ENCODE results near the gene ATP9B.

ATP9B gene

DNA sequence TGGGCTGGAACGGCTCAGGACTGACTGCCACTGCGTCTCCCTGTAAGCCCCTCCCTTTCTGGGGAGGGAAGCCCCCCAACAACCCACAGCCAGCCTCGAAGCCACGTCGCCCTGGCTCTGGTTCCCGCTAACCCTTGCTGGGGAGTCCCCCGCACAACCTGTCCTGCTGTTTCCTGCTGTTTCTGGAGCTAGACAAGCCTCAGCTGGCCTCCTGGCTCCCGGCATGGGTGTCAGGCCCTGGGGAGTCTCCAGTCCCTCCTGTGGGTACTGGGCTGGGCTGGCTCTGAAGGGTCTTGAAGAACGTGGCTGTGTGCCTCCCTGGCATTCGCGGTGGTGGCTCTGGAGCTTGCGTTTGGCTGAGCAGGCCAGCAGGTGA, 347.5 kb downstream of the ATP9B start:
- DNase-seq: no peak

DNA sequence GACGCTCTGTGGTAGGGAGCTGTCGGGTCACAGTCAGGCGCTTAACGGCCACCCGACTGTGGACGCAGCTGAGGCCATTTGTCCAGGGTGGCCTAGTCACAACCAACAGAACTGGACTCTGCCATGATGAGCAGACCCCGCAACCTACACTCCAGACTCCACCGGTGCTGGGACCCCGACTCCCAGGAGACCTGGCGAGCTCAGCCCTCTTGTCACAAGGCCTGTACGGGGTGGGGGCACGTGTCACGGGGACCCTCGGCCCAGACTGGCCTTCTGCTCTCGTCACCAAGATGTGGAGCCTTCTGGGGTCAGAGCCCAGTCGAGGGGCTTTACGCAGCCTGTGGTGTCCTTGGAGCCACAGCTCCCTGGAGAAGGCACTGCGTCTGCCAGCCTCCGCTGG, 349.0 kb downstream of the ATP9B start:
- DNase-seq: no peak

DNA sequence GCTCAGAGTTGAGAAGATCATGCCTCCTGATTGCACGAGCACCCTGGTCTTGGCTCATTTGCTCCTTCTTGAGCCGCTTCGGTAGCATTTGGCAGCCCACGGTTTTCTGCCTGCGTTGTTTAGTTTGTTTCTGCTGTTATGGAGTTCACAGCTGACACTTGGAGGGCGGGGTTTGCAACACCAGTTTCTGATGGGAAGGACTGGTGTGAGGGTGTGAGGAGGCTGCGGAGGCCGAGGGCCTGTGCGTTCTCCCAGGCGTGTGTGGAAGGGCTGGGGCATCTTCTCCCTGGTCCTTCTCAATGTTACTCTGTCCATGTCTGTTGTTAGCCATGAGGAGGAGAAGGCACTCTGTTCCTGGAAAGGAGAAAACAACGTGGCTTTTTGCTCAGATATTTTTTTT, 349.4 kb downstream of the ATP9B start:
- DNase-seq: no peak

DNA sequence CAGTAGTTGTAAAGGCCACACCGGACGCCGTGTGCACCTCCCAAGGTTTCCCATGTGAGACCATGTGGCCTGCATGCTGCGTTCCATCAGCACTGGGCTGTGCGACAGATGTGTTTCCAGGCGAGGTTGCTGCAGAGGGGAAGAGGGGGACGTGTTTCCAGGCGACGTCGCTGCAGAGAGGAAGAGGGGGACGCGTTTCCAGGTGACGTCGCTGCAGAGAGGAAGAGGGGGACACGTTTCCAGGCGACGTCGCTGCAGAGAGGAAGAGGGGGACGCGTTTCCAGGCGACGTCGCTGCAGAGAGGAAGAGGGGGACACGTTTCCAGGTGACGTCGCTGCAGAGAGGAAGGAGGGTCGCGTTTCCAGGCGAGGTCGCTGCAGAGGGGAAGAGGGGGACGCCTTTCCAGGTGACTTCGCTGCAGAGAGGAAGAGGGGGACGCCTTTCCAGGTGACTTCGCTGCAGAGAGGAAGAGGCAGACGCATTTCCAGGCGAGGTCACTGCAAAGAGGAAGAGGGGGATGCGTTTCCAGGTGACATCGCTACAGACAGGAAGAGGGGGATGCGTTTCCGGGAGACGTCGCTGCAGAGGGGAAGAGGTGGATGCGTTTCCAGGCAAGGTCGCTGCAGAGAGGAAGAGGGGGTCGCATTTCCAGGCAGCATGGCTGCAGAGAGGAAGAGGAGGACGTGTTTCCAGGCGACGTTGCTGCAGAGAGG, 351.0 kb downstream of the ATP9B start:
- no peak for DNase-seq

DNA sequence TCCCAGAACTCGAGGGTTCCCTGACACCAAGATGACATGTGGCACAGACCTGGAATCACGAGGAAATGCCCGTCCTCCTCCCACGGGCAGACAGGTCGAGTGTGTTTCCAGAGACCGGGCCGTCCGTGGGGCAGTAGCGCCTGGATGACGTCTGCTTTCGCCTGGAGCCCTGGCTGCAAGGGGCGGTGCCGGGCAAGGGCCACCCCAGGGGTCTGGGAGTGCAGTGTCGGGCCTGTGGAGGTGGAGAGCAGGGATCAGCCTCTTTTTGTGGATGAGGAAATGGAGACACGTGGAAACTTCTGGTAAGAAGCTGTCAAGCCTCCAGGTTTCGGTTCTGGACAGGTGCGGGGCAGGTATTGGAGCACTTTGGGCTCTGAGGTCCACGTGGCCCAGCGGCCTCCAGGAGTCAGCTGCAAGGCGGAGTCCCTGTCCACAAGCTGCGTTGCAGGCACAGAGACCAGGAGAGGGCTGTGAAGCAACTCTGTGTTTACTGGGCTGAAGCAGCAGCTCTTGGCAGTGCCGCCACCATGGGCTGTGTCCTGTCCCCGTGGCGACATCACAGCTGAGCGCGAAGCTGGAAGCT, 352.2 kb downstream of the ATP9B start:
- DNase-seq: no peak

DNA sequence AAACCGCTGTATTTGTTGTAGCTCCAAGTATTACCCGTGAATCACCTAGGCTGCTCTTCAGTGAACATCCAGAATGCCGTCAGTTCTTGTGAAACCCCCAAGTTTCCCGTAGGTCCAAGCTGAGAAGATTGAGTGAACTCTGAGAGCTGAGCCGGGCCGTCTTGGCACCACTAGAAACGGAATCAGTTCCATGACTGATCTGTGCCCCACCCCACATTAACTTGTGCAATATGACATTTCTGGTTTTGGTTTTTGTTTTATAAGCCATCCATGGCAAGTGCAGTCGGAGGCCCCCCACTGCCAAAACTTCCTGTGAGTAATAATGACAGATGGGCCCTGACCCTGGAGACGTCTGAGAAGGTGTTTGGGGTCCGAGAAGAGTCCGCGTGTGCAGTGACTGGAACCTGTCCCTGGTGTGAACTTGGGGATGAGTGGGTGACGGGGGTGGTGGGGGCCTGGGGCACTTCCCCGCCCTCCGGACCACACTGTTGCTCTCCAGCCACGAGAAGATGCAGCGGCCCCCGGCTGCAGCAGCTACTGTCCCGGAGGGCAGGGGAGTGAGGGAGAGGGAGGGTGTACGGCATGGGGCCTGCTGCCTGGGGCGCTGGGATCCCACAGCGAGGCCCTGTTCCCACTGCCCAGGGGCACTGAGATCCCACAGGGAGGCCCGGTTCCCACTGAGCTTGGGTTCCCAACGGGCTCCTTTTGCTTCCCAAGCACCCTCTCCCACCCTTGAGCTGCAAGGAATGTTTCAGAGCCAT, 353.0 kb downstream of the ATP9B start:
- DNase-seq: no peak

DNA sequence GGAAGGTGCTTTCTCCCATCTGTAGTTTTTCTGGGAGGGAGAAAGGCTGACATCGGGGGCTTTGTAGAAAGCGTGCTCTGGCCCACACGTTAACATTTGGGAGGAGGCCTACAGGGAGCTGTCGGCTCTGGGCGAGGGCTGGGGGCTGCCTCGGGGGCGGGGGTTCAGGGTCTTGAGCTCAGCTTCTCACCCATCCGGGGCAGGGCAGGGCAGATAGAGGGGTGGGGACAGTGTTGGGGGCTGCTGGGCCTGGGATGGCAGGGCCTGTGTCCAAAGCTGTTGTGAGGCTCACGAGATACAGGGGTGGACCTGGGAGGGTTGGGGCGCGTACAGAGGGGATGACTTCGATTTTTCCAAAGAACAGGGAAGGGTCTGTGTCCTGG, 353.6 kb downstream of the ATP9B start:
- no peak for DNase-seq

DNA sequence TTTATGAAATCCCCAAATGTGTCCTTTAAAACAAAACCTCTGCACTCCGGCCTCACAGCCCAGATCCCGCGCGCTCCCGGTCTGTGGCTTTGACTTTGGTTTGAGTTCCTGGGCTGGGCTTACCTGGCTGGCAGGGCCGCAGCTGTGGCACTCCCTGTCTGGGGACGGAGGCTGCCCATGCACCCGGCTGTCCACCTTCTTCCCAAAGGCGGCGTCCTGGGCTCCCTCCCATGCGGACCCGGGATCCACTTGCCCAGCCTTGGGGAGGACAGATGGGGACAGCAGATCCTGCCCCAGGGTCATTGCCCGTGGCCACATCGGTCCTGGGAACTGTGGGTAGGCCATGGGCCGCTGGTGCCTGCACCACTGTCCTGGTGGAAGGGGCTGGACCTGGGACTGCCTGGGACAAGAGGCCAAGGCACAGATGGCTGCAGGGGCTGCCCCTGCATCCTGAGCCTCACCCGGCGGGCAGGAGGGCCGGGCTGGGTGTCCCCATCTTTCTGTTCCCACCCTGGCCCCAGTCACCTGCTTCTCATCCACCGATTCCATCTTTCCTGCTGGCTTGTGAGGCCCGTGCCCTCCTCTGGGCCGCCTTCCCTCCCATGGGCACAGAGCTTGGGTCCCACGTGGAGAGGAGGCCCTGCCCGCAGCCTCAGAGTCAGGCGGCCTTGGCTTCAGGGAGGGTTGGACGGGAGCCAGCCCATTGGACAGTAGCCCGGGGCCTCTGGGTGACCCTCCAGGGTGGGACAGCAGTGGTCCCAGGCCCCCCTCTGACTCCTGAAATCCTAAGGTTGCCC, 354.2 kb downstream of the ATP9B start:
- DNase-seq: no peak

DNA sequence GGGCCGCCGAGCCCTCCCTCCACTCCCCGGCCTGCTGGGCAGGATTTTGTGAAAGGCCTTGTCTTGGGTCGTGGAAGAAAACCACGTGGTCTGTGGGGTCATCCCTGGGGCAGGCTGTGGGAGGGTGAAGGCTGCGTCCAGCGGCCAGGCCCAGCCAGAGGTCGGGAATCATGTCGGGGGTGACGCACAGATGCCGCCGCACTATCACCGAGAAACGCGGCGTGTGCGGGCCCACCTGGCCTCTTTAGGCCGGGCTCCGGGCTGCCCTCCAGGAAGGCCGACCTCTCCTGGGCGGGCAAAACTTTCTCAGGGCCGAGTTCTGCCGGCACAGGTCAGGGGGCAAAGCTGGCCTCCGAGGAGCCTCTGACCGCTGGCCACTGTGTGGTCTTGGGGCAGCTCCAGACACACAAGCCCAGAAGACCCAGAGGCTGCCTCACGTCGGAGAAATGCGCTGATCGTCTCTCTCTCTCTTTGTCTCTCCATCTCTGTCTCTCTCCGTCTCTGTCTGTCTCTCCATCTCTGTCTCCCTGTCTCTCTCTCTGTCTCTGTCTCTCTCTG, 354.9 kb downstream of the ATP9B start:
- no peak for DNase-seq

DNA sequence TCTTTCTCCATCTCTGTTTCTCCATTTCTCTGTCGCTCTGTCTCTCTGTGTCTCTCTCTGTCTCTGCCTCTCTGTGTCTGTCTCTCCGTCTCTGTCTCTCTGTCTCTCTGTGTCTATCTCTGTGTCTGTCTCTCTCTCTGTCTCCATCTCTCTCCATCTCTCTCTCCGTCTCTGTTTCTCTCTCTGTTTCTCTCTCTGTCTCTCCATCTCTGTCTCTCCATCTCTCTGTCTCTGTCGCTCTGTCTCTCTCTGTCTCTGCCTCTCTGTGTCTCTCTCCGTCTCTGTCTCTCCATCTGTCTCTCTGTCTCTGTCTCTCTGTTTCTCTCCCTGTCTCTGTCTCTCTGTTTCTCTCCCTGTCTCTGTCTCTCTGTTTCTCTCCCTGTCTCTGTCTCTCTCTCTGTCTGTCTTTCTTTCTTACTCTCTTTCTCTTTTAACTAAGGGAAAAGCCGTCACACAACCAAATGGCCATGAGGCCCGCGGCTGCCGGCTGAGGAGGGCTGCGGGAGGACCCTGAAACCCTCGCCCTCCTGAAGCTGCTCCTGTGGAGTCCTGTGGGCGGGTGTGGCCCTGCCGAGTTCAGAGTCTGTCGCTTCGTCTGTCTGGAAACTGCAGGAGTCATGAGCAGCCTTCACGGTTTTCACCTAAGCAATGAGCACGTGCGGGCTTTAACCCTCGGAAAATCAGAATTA, 355.8 kb downstream of the ATP9B start:
- no peak for DNase-seq

DNA sequence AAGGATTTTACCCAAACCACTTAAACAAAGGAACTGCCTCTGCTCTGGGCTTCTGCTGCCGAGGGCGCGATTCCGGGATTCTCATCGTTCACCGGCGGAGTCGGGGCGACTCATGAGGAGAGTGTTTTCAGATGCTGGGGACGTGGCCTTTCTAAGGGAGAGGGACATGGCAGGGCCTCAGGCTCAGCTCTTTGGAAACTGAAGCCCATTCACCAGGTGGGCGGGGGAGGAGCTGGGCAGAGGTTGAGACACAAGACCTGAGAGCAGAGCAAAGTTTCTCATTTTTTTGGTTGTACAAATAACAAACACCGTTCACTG, 356.3 kb downstream of the ATP9B start:
- DNase-seq: no peak

DNA sequence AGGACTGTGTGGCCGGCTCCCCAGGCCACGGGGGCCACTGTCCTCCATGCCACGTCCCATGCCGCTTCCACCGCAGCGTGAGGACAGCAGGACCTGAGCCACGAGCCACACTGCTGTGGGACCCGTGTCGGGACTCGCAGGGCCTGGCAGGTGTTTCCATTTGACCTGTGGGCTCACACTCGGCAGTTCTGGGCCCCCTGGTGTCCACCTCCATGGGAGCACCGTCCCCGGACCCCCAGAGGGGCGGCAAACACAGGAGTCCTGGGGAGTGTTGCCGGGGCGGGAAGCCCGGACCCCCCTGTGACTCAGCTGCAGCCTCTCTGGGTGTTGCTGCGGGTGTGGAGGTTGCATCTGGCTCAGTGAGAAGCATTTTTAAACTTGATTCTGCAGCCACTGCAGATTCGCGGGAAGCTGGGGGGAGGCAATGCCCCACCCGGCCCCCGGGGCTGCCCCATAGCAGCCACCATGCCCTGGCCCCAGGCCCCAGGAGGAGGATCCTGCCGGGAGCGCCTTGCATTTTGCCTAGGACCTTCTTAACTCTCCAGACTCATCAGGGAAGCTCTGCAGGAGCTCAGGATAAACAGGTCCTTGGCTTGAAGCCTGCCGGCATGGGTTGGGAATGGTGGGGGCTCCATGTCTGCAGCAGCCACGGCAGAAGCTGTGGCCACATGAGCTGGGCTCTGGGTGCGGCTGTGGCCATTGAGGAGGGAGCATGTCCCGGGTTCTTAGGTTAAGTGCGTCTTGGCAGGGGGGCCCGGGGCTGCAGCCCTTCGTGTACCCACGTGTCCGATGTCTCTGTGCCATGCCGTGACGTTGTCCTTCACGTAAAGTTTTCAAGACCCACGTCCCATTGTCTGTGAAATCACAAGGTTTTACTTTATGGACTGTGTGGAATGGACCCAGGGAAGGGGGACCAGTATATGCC, 357.4 kb downstream of the ATP9B start:
- no peak for DNase-seq

DNA sequence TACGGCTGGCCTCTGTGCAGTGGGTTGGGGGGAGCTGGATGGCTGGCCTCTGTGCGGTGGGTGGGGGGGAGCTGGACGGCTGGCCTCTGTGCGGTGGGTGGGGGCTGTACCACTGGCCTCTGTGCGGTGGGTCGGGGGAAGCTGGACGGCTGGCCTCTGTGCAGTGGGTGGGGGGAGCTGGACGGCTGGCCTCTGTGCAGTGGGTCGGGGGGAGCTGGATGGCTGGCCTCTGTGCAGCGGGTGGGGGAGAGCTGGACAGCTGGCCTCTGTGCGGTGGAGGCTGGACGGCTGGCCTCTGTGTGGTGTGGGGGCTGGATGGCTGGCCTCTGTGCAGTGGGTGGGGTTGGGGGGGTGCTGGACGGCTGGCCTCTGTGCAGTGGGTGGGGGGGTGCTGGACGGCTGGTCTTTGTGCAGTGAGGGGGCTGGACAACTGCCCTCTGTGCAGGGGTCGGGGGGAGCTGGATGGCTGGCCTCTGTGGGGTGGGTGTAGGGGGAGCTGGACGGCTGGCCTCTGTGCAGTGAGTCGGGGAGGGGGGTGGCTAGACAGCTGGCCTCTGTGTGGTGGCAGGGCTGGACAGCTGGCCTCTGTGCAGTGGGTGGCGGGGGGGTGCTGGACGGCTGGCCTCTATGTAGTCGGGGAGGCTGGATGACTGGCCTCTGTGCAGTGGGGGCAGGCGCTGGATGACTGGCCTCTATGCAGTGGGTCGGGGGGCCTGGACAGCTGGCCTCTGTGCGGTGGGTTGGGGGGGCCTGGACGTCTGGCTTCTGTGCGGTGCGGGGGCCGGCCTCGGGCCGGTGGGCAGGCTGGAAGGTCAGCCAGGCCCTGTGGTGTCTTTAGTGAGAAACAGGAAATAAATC, 358.4 kb downstream of the ATP9B start:
- no peak for DNase-seq

All from NCI-H510A (cell line).